ENCODE data around the gene SSMEM1.
"Not testable (repeated sequence)": the region's sequence is repeated elsewhere in the genome, so short reads cannot be mapped to it uniquely, and the experiment has no call there.

The SSMEM1 gene

GRCh38 chr7:130228840-130229502, 21.3 kb downstream of the SSMEM1 start:
- in situ Hi-C loops (cut with HindIII; ENCODE audit: low pct_ligation_motif_present, low sequenced_read_pairs): no loop called here
- no peaks in the 10 kb centered on the region for H3K36me3 ChIP-seq (replicated peaks)
- no peaks in the 10 kb centered on the region for H3K27me3 ChIP-seq (replicated peaks)
- H3K27ac ChIP-seq: no peak overlapping the region
- no peak overlapping the region for H3K4me3 ChIP-seq (ENCODE audit: low read depth, low read length)
- no peak for DNase-seq
- TF ChIP-seq CTCF (IDR thresholded peaks at IDR 0.05; ENCODE audit: low read depth, low read length, missing control alignments): no peak

- H3K27ac ChIP-seq; DNase-seq; in situ Hi-C loops (cut with HindIII; ENCODE audit: low pct_ligation_motif_present, low sequenced_read_pairs); H3K36me3 ChIP-seq (replicated peaks); H3K4me3 ChIP-seq (ENCODE audit: low read depth, low read length); H3K27me3 ChIP-seq (replicated peaks): not testable (repeated sequence)
These were observed 22.3 kb downstream of the SSMEM1 start for GRCh38 chr7:130229981-130230380.

- in situ Hi-C loops (cut with HindIII; ENCODE audit: low pct_ligation_motif_present, low sequenced_read_pairs): no loop called here
- H3K36me3 ChIP-seq (replicated peaks): no peaks in the 10 kb centered on the region
- no peak overlapping the region for H3K4me3 ChIP-seq (ENCODE audit: low read depth, low read length)
- DNase-seq: no peak
- TF ChIP-seq CTCF (IDR thresholded peaks at IDR 0.05; ENCODE audit: low read depth, low read length, missing control alignments): no peak
- no peak overlapping the region for H3K27ac ChIP-seq
- no peaks in the 10 kb centered on the region for H3K27me3 ChIP-seq (replicated peaks)
These were observed 24.1 kb downstream of the SSMEM1 start for GRCh38 chr7:130231792-130232191.

GRCh38 chr7:130232209-130232608, 24.5 kb downstream of the SSMEM1 start:
- in situ Hi-C loops (cut with HindIII; ENCODE audit: low pct_ligation_motif_present, low sequenced_read_pairs): no loop called here
- H3K4me3 ChIP-seq (ENCODE audit: low read depth, low read length): no peak overlapping the region
- TF ChIP-seq CTCF (IDR thresholded peaks at IDR 0.05; ENCODE audit: low read depth, low read length, missing control alignments): no peak
- no peaks in the 10 kb centered on the region for H3K36me3 ChIP-seq (replicated peaks)
- H3K27me3 ChIP-seq (replicated peaks): no peaks in the 10 kb centered on the region
- no peak overlapping the region for H3K27ac ChIP-seq
- DNase-seq: no peak

GRCh38 chr7:130234078-130234477, 26.4 kb downstream of the SSMEM1 start:
- DNase-seq: no peak
- no peaks in the 10 kb centered on the region for H3K36me3 ChIP-seq (replicated peaks)
- no peak overlapping the region for H3K27ac ChIP-seq
- in situ Hi-C loops (cut with HindIII; ENCODE audit: low pct_ligation_motif_present, low sequenced_read_pairs): no loop called here
- no peaks in the 10 kb centered on the region for H3K27me3 ChIP-seq (replicated peaks)
- H3K4me3 ChIP-seq (ENCODE audit: low read depth, low read length): no peak overlapping the region
- no peak for TF ChIP-seq CTCF (IDR thresholded peaks at IDR 0.05; ENCODE audit: low read depth, low read length, missing control alignments)

GRCh38 chr7:130236361-130236760, 28.7 kb downstream of the SSMEM1 start:
- H3K27me3 ChIP-seq (replicated peaks); H3K36me3 ChIP-seq (replicated peaks); DNase-seq; in situ Hi-C loops (cut with HindIII; ENCODE audit: low pct_ligation_motif_present, low sequenced_read_pairs); H3K4me3 ChIP-seq (ENCODE audit: low read depth, low read length); H3K27ac ChIP-seq: not testable (repeated sequence)

- Histone ChIP-seq H3K27me3 (replicated peaks) (no peaks in the 10 kb centered on the region), H3K27ac (no peak overlapping the region), H3K4me3 (ENCODE audit: low read depth, low read length) (no peak overlapping the region), H3K36me3 (replicated peaks) (no peaks in the 10 kb centered on the region)
- DNase-seq: no peak
- in situ Hi-C loops (cut with HindIII; ENCODE audit: low pct_ligation_motif_present, low sequenced_read_pairs): no loop called here
- TF ChIP-seq CTCF (IDR thresholded peaks at IDR 0.05; ENCODE audit: low read depth, low read length, missing control alignments): no peak
These were observed 32.6 kb downstream of the SSMEM1 start for GRCh38 chr7:130240240-130240639.
